GM21381 (cell line): ENCODE results near the gene EPHB1.
"Not testable (repeated sequence)": the region's sequence is repeated elsewhere in the genome, so short reads cannot be mapped to it uniquely, and the experiment has no call there.

Experiments used
- ATAC-seq: cut with Tn5 transposase; IDR thresholded peaks from one replicate; pipeline ENCODE4 v1.9.1; 2021; ENCODE audit warnings: mild to moderate bottlenecking, moderate library complexity; ENCODE audit not compliant: unreplicated experiment

EPHB1 gene

DNA sequence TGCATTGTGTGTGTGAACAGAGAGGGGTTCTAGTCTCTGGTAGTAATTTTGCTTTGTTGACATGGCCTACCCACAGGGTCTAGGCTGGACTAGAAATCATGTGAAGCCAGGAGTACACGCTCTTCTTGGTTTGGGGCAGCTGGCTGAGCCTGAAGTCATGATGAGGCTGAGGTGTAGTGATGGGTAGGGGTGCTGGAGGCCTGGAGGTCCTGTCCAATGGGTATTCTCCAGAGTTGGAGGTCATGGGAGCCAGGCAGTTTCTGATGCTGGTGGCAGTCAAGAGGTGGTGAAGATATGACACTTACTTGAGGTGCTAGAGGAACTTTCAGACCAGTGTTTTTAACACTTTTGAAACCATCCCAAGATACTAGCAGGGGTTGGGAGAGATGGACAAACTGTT, 18.5 kb upstream of the EPHB1 start:
- no peak for ATAC-seq

DNA sequence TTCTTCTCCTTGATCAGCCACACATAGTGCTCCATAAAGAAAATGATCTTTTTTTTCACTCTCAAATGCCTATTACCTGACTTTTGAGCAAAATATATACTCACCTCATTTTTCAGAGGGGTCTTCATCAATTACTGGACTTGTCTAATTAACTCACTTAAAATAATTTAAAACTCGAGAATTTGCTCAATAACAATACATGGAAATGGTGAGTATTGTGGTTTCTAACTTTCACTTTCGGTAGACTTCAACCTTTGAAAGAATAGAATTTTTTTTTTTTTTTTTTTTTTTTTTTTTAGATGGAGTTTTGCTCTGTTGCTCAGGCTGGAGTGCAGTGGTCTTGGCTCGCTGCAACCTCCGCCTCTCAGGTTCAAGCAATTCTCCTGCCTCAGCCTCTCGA, 17.7 kb upstream of the EPHB1 start:
- no peak for ATAC-seq

- ATAC-seq = not testable (repeated sequence)
Measured at GRCh38 chr3:134788283-134788682, 6.8 kb upstream of the EPHB1 start.

GRCh38 chr3:134790065-134790464, 5.0 kb upstream of the EPHB1 start:
- no peak for ATAC-seq

DNA sequence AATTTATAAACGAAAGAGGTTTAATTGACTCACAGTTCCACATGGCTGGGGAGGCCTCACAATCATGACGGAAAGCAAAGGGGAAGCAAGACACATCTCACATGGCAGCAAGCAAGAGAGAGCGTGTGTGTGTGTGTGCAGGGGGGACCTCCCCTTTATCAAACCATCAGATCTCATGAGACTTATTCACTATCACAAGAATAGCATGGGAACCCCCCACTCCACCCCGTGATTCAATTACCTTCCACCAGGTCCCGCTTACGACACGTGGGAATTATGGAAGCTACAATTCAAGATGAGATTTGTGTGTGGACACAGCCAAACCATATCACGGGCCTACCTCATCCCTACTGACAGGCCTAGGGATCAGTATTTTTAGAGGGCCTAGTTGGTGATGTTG, 3.1 kb upstream of the EPHB1 start:
- ATAC-seq = no peak

- no peak for ATAC-seq
Measured at GRCh38 chr3:134792700-134793099, 2.4 kb upstream of the EPHB1 start.

DNA sequence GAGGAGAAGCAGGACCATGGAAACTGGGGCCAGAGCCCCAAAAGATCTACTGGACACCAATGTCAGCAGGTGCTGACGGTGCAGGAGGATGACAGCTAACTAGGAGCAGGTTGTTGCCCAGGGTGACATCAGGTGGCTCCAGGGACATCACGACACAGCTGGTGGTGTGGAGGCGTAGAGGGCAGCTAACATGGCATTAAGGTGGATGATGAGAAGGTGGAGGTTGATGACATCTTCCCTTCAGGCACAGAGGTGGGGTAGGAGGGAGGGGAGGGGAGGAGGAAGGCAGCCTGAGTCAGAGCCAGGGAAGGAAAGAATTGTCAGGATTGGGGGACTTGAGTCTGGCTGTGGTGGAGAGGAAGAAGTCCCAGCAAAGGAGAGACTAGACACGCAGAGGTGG, 1.5 kb upstream of the EPHB1 start:
- no peak for ATAC-seq

GRCh38 chr3:134794323-134794722, 737 bp upstream of the EPHB1 start:
- ATAC-seq = no peak

DNA sequence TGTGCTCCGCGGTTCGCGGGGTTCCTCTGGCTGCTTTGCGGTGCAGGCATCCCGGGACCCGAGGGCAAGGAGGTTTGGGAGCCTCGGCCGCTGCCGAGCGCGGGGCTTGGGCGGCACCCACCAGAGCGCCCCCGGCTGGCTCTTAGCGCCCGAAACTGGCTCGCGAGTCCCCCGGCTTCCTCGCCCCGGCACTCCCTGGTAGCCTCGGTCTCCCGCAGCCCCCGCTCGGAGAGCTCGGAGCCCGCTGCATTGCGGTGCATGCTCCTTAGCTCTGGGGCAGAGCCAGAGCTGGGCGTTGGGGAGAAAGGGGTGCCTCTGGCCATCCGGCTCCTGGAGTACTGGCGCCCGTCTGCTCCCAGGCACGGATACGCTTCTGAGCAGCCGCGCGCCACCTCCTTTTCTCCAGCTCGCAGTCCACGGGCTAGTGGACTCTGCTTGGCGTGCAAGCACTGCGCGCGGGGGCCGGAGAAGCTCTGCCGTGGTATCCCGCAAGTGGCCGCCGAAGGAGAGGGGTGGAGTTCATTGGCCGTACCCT, 753 bp downstream of the EPHB1 start:
- ATAC-seq = peak; percentile 9

GRCh38 chr3:134796281-134797056, 1.4 kb downstream of the EPHB1 start:
- peak; percentile 1 for ATAC-seq

- ATAC-seq = no peak
Measured at GRCh38 chr3:134797057-134797740, 2.1 kb downstream of the EPHB1 start.

- no peak for ATAC-seq
Measured at GRCh38 chr3:134797741-134798451, 2.8 kb downstream of the EPHB1 start.

DNA sequence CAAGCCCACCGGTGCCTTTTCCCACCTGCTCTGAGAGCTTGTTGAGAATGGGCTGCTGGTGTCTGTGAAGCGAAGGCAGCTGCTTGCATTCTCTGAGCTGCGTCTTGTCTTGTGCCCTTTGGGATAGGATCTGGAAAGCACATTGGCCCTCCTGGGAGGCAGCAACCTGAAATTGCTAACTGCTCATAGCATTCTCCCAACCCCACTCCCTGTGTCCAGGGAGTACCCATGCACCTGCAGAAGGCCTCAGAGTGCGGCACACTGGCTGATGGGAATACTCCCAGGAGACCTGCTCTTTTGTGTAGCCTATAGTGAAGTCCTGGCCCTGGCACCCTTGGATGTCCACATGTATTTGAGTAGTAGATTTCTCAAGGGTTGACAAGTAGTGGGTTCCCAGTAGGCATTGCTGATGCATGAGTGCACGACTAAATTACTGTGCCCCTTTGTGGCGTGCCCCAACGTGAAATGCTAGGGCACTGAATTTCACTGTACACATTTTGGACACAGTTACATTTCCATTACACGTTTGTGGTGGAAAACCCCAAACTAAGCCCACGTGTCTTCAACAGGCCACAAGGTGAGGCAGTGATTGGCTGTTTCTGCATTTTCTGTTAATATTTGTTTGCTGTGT, 3.7 kb downstream of the EPHB1 start:
- ATAC-seq = no peak

GRCh38 chr3:134799393-134799792, 4.3 kb downstream of the EPHB1 start:
- ATAC-seq = no peak

DNA sequence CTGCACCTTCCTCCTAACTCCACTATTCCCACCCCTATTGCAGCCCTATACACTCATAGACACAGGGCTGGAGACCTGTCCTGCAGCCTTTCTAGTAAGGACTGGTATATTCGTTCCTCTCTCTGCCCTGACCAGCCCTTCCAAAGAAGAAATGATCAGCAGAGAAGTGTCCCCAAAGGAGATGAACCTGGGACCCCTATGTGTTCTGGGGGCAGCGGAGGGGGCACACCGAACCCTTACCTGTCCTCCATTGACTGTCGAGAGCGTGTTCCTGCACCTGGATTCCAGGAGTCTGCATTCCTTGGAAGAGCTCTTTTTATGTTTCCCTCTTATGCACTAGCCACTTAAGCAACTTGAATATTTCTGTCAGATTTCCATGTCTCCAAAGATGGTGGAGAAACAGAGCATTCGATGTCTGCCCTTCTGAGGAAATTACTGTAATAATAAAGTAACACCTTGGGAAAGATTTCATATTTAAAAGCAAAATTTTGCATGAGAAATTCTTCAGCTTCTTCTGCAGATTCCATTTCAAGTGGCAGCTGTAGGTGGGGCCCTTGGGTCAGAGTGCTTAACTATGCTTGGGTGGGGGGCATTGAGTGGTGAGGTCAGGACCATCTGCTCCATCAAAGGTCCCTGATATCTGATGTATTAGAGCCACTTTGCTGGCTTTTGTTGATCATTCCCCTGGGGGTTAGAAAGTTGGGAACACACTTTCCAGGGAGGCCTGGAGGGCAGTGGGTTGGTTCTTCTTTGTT, 6.3 kb downstream of the EPHB1 start:
- ATAC-seq = no peak

- ATAC-seq = no peak
Measured at GRCh38 chr3:134802428-134803050, 7.5 kb downstream of the EPHB1 start.

DNA sequence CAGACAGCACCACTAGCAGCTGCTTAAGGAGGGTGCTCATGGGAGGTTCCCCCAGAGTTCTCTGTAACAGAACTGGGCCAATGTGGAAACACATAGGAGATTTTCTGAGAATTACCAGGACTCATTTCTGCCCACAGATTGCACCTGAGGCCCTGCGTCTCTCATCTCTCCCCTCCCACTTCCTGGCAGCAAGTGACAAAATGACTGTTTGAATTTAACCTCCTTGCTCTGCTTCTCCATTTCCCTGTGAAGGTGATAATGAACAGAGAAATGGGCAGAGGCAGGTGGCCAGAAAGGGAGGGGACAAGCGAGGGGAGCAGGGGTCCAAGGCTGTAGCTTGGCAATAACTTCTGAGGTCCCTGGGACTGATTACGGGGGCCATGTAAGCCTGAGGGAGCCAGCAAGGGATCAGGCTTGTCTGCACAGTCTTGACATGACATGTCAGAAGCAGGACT, 8.0 kb downstream of the EPHB1 start:
- peak; percentile 70 for ATAC-seq

DNA sequence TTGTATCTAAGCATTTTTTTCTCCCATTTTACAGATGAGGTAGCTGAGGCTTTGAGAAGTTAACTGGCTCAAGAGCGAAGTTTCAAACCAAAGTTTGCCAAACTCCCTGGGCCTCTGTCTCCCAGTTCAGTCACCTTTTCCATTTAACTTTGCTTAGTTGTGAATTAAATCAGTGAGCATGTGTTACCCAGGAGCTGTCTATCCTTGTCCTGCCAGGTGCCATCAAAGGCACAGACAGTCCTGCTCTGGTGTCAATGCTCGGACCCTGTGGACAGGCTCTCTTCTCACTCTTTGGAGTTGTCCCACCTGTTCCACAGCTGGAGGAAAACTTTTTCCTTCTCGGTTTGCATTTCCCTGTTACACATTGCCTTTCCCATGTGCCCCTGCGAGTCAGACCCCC, 8.6 kb downstream of the EPHB1 start:
- no peak for ATAC-seq

GRCh38 chr3:134804508-134805480, 9.7 kb downstream of the EPHB1 start:
- no peak for ATAC-seq
